GM13977 (cell line): ENCODE results near the gene UMOD.

Experiments
- DNase-seq: peaks from one replicate; pipeline ENCODE4 v3.0.0; 2012; ENCODE audit warnings: low spot score
- CTCF ChIP-seq: IDR thresholded peaks from 2 replicates; pipeline ENCODE4 v1.5.1; 2012; ENCODE audit warnings: mild to moderate bottlenecking, control low read depth; ENCODE audit not compliant: insufficient read depth; ENCODE audit errors: extremely low read depth, missing control alignments
- in situ Hi-C: fragments of 300-500 bp; cut with MboI; formaldehyde crosslinking; loops from one replicate; pipeline ENCODE4 v1.12.0; 2022; ENCODE audit warnings: low sequenced_read_pairs, low pct_unique_long_range_greater_than_20kb, mixed read lengths, inconsistent platforms; ENCODE audit not compliant: unreplicated experiment

Gene UMOD

GRCh38 chr16:20385844-20386832 lies 33.6 kb upstream of the UMOD start:
- TF ChIP-seq CTCF = peak; percentile 86
- in situ Hi-C loops = loop anchor here (10.0 kb wide), 1 partner anchor 481 kb away; no protein-coding TSS in a partner anchor
- peak; percentile 62 for DNase-seq

- in situ Hi-C loops = loop anchor here (10.0 kb wide), 1 partner anchor 479 kb away; no protein-coding TSS in a partner anchor
- DNase-seq = peak; percentile 63
- TF ChIP-seq CTCF = peak; percentile 82
These were observed 30.9 kb upstream of the UMOD start for GRCh38 chr16:20383106-20384029.

- in situ Hi-C loops = loop anchor here (10.0 kb wide), 1 partner anchor 478 kb away; no protein-coding TSS in a partner anchor
- TF ChIP-seq CTCF = no peak
These were observed 29.9 kb upstream of the UMOD start for GRCh38 chr16:20382202-20382948.

GRCh38 chr16:20380782-20381181 lies 28.3 kb upstream of the UMOD start:
- in situ Hi-C loops = loop anchor here (10.0 kb wide), 1 partner anchor 476 kb away; no protein-coding TSS in a partner anchor
- no peak for TF ChIP-seq CTCF
- DNase-seq = no peak

More at GRCh38 chr16:20382202-20382948, 29.9 kb upstream of the UMOD start:
- no peak for DNase-seq

GRCh38 chr16:20377181-20377580 lies 24.7 kb upstream of the UMOD start:
- DNase-seq = no peak
- TF ChIP-seq CTCF = no peak
- in situ Hi-C loops = no loop called here
